RPMI7951 (cell line): ENCODE measurements around the gene CDC42BPA. TPM values are rescaled to one million over a fixed set of nuclear protein-coding genes. Genes with fewer than 3 reads are reported as not detected.
"Not testable (repeated sequence)": the region's sequence is repeated elsewhere in the genome, so short reads cannot be mapped to it uniquely, and the experiment has no call there.

Experiments
- DNase-seq: peaks from one replicate; pipeline ENCODE4 v3.0.0-alpha.2; 2012; ENCODE audit warnings: low read depth
- total RNA-seq: library from RNA; depleted of rRNA; stranded (reverse); fragments of >200 nt; shearing (Covaris generic); gene quantifications from 2 replicates; pipeline ENCODE4 v1.2.3, GENCODE V29; 2014; rRNA removed

The CDC42BPA gene
- total RNA-seq, result 24.2 and 25.8 TPM in 2 replicates

- peak; percentile 87 for DNase-seq
Observed at GRCh38 chr1:227318016-227318852, at the start of gene CDC42BPA. Gene CDC42BPA, minus strand, starts transcription at chr1:227318492. Its CDS starts 1,310 bp downstream, at chr1:227317182.

DNA sequence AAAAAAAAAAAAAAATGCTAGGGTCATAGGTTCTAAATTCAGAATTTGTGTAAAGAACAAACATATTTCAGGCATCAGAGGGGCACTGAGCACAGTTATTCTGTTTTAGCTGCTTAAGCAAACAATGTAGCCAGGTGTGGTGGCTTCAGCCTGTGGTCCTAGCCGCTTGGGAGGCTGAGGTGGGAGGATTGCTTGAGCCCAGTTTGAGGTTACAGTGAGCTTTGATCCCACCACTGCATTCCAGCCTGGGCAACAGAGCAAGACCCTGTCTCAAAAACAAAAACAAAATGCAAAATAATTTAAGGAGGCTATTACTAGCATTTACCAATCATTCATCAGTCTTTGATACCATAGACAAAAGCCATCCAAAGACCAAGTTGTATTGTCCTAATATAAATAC lies 49.7 kb upstream of the CDC42BPA start:
- DNase-seq, result no peak

- no peak for DNase-seq
Observed at GRCh38 chr1:227365473-227366431, 47.5 kb upstream of the CDC42BPA start.

- no peak for DNase-seq
Observed at GRCh38 chr1:227364657-227365056, 46.4 kb upstream of the CDC42BPA start.

DNA sequence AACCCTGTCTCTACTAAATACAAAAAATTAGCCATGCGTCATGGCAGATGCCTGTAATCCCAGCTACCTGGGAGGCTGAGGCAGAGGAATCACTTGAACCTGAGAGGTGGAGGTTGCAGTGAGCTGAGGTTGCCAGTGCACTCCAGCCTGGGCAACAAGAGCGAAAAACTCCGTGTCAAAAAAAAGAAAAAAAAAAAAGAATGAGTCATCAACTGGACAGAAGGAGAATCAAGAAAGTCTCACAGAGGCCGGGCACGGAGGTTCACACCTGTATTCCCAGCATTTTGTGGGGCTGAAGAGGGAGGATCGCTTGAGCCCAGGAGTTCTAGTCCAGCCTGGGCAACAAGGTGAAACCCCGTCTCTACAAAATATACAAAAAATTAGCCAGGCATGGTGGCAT lies 45.5 kb upstream of the CDC42BPA start:
- DNase-seq, result no peak

DNA sequence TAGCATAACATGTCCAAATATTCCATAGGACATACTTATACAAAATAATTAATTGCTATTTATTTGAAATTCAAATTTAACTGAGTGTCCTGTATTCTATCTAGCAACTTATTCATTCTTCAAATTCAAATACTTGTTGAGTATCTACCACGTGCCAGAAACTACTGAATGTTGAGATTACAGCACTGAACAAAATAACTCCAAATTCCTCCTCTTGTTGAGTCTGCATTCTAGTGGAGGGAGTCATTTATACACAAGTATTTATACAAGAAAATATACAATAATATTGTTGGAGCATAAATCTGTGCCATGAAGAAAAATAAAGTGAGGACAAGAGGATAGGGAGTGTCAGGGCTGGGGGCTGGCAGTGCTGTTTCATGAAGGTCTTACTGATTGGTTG lies 43.7 kb upstream of the CDC42BPA start:
- no peak for DNase-seq

DNA sequence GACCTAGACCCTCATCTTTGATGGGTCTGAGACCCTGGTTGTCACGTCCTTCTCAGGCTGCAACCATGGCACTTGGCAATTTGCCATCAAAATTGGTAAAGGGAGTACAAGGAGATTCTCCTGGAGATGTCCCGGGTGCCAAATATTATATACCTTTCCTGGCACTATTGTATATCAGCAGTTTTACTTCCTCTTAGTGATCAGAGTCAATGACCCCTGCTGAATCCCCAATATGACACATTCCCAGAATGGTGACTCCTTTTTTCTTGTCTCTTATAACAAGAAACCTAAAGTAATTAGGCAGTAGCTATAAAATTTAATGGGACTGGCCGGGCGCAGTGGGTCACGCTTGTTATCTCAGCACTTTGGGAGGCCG lies 39.6 kb upstream of the CDC42BPA start:
- DNase-seq, result no peak

DNA sequence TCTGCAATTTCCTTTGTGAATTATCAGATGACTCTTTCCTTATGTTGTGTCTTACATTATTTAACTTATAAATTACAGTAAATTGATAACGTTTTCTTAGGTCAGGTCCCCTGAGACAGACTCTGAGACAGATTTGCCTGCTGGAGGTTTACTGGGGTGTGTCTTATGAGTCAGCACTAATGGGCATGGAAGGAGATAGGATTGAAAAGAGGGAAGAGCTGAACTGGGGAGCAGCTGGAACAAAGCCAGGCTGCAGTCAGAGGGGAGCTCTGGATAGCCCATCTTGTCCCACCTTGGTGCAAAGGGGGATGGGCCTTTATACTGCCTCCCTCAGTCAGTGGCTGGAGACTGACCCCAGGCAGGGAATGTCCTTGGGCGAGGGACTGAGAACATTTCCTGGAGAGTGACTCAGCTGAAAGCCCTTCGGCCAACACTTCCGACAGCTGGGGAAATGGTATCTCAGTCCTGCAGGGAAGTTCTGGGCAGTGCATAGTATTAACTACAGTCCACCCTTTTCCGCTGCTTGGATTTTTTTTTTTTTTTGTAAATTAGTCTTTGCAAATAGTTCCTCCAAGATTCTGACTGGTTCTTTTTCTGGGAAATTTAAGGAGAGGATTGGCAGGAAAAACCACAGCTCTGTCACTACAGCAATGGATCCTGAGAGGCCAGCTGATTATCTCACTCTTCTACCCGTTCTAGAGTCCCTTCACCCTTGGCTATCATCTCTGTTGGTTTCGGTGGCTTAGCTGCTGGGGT lies 39.1 kb upstream of the CDC42BPA start:
- DNase-seq, result peak; percentile 93

DNA sequence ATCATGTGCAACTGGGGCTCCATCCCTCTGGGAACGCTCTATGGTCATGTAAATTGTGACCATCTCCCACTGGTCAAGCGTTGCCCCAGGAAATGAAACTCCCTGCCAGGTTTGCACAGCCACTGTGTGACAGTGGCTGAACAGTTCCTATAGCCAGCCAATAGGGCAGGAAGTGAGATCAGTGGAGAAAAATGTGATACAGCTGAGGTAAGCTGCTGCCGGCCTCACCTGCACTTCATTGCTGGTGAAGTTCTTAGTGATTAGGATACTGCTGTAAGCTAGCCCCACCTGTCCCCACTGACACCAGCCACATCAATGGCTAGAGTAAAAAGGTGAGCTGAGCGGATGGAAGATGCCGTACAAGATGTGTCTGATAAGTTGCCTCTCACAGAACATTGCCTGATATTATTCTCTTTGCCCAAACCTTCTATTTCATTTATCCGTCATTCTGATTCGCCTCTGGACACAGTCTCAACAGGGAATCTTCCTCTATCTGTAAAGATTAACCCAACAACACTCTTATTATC lies 38.4 kb upstream of the CDC42BPA start:
- peak; percentile 36 for DNase-seq

DNA sequence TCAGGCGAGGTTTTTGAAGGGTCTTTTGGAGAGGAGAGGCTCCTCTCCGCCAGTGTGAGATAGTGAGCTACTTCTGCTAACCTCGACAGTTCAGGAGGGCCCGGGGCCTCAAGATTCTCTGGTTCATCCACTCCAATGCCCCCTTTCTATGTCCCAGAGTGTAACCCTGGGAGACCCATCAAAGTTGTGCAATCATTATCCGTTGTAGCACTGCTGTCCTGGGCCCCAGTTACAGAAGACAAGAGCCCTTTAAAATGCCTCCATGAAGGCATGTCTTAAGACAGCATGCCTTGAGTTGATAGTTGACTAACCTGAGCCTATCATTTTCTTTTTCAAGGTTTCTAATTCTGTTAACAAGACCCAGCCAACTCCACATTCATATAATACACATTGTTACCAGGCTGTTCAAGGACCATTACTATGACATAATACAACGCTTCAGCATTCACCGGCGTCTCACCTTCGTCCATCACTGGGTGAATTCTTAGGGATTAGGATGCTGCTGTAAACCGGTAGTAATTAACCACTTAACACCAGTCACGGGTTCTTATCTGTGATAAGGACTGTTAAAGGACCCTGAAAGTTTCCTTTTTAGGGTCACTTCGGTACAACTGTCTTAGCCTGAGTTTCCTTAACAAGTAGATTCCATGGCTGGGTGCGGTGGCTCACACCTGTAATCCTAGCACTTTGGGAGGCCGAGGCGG lies 37.4 kb upstream of the CDC42BPA start:
- DNase-seq, result no peak

DNA sequence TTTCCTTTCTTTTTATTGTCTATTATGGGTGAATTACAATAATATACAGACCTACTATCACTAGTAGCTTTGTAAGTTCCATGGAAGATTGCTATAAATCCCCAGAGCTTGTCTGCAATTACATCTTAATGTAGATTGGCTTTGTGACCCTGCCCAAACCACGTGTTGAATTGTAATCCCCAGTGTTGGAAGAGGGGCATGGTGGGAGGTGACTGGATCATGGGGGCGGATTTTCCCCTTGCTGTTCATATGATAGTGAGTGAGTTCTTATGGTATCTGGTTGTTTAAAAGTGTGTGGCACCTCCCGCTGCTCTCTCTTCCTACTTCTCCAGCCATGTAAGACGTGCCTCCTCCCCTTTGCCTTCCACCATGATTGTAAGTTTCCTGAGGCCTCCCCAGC lies 34.9 kb upstream of the CDC42BPA start:
- DNase-seq, result no peak

DNA sequence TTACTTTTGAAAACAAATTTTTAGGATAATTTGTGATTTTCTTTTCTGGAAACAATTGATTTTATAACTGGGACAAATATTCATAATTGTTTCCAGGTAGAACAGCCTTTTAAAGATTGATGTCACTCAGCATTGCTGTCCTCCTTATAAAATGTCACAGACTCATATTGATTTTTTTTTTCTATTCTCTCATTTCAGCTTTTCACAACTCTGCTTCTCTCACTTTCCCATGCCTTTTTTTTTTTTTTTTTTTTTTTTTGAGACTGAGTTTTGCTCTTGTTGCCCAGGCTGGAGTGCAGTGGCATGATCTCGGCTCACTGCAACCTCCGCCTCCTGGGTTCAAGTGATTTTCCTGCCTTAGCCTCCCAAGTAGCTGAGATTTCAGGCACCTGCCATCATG lies 33.9 kb upstream of the CDC42BPA start:
- not testable (repeated sequence) for DNase-seq

- DNase-seq, result peak; percentile 30
Observed at GRCh38 chr1:227351443-227351842, 33.2 kb upstream of the CDC42BPA start.

- DNase-seq, result no peak
Observed at GRCh38 chr1:227349967-227350366, 31.7 kb upstream of the CDC42BPA start.

DNA sequence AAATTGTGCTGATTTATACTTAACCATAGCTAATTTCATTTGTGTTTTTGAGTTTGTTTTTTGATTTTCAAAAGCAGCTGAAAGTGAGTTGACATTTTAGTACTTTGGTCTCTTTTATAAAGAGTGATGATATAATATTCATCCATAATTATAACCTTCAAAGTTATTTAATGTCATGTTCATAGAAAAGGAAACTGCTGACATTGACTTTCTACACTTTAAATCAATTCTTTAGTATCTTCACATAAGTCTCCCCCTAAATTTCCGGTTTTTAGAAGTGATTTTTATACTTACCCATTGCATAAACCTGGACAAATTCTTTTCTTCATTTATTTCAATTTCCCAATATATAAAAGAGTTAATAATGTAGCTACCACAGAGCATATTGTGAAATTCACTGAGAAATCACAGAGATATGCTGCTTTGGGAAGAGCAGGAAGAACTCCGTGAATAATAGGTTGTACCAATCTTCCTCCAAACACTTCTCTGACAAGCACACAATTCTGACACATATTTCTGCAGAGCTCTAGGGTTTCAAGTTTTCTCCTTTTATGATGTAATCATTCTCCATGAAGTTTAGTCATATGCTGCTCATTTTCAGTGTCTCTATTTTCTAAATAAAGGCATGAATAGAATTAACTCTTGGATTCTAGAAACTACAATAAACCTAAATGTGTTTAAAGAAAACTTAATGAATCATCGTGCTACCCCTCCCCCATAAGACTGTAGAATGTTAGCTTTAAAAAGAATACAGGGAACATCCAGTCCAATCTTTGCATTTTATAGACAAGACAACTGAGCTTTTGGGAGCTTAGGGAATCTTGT lies 25.6 kb upstream of the CDC42BPA start:
- DNase-seq, result peak; percentile 58

- DNase-seq, result no peak
Observed at GRCh38 chr1:227343206-227343605, 24.9 kb upstream of the CDC42BPA start.

GRCh38 chr1:227342075-227342829 lies 24.0 kb upstream of the CDC42BPA start:
- DNase-seq, result no peak

DNA sequence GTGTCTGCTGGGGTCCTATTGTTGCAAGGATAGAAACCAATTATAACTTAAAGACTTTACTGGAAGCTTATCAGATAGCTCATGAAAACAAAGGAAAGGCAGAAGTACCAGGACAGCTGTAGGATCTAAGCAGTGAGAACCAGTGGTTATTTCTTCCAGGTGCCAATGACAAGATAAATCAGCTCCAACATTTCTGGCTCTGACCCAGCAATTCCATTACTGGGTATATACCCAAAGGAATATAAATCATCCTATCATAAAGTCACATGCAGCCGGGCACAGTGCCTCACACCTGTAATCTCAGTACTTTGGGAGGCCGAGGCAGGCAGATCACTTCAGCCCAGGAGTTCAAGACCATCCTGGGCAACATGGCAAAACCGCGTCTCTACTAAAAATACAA lies 17.8 kb upstream of the CDC42BPA start:
- not testable (repeated sequence) for DNase-seq
